Measurements from ENCODE around the gene DAP. TPM values are rescaled to one million over a fixed set of nuclear protein-coding genes. Genes with fewer than 3 reads are reported as not detected.

The DAP gene
- polyA plus RNA-seq, 2 of the 4 experiments (the other 2 are of a cell fraction) = 24.2 to 54.9 TPM

DNA sequence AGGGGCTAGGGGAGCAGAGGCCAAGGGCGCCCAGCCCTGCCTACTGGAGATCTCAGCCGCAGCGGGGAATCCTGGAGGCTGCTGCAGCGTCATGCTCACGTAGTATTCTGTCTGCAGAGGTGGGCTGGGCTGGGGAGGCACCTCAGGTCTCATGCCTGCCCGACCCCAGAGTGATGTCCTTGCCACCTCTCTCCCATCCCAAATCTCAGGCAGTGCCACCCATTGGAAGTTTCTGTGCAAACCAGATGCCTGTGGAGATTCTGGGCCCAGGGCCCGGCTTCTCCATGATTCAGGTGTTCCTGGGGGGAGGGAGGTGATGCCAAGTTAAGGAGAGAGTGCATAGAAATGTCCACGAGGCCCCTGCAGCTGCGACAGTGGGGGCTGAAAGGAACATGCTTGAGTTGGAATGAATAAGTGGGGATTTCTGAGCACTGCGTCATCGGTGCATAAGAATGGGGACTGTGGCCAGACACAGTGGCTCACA, 125.1 kb downstream of the DAP start (continued):
- TF ChIP-seq, protein P1, sequence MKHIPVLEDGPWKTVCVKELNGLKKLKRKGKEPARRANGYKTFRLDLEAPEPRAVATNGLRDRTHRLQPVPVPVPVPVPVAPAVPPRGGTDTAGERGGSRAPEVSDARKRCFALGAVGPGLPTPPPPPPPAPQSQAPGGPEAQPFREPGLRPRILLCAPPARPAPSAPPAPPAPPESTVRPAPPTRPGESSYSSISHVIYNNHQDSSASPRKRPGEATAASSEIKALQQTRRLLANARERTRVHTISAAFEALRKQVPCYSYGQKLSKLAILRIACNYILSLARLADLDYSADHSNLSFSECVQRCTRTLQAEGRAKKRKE (CRISPR knock-in tag; IDR thresholded peaks at IDR 0.05; ENCODE audit: low read depth) = no peak
- TF ChIP-seq CHD4 (IDR thresholded peaks at IDR 0.05; ENCODE audit: borderline replicate concordance) = no peak

DNA sequence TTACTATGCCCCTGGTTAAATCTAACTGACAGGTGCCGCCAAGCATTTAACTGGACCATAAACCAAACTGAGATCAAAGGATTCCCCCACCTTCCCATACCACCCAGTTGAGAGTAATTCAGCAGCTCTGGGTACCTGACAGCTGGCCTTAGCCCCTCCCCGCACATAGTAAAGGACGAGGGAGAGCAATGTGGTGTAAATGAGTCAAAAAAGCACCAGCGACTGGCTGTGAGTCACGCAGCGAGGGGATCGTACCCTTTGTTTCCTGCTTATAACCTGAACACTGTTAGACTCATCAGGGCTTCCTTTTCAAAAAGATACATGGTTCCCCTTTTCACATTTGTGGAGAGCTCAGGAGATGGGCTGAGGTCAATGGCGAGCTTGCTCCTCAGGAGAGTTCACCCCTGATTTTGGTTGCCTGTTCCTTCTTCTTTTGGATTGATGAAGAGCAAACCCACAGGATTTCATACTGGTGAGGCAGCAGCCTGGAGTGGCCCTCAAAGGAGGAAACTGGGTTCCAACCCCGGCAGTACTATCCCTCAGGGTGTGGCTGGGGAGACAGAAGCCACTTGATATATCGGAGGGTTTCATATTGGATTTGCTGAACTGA, 125.7 kb downstream of the DAP start:
- CTCF ChIA-PET = interaction anchor here (1.2 to 4.9 kb wide), 4 partner anchors 8 to 182 kb away, joined by 3 to 22 read pairs (median 11); no protein-coding TSS in a partner anchor
- no peak for DNase-seq (ENCODE audit: low read depth in 1 of 2, low spot score in 1 of 2)
- POLR2A ChIA-PET = no interaction called here
- H3K4me1 ChIP-seq = peaks cover 5% of the 10 kb centered on the region; the same call in 1 of the 3 replicates
- TF ChIP-seq, protein P2, sequence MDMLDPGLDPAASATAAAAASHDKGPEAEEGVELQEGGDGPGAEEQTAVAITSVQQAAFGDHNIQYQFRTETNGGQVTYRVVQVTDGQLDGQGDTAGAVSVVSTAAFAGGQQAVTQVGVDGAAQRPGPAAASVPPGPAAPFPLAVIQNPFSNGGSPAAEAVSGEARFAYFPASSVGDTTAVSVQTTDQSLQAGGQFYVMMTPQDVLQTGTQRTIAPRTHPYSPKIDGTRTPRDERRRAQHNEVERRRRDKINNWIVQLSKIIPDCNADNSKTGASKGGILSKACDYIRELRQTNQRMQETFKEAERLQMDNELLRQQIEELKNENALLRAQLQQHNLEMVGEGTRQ (IDR thresholded peaks at IDR 0.05) = no peak
- TF ChIP-seq RNF2 (IDR thresholded peaks at IDR 0.05; ENCODE audit: borderline replicate concordance, low read depth) (no peak), RAD21 (conservative IDR thresholded peaks at IDR 0.05 in 1 of 2, IDR thresholded peaks at IDR 0.05 in 1 of 2) (no peak), CHD4 (IDR thresholded peaks at IDR 0.05; ENCODE audit: borderline replicate concordance) (no peak), BCL3 (IDR thresholded peaks at IDR 0.05) (no peak), CHD2 (IDR thresholded peaks at IDR 0.05; ENCODE audit: low read length, partially characterized antibody) (no peak), GATA3 (IDR thresholded peaks at IDR 0.05; ENCODE audit: borderline replicate concordance) (no peak)
- no peaks in the 10 kb centered on the region for H3K9me3 ChIP-seq
- H3K4me3 ChIP-seq = no peak overlapping the region
- 77% methylated on average over 10 of the region's 10 CpGs for WGBS (ENCODE audit: missing lambda C conversion rate)
- FAIRE-seq = no peak
- ATAC-seq = no peak
- H3K4me2 ChIP-seq = no peak overlapping the region
- no peak overlapping the region for H3K27ac ChIP-seq

DNA sequence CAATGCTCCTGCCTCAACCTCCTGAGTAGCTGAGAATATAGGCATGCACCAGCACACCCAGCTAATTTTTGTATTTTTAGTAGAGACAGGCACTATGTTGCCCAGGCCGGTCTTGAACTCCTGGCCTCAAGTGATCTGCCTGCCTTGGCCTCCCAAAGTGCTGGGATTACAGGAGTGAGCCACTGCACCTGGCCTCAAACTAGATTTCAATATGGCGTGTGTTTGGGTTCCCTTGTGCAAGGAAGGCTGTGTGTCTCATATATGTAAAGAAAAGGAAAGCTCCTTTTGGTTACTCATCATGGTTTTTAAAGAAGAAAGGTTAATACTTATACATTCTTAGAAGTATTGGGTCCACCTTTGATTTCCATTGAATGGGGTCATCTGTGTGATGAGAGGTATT, 126.5 kb downstream of the DAP start:
- DNase-seq (ENCODE audit: low read depth in 1 of 2, low spot score in 1 of 2) = no peak
- TF ChIP-seq EP300 (IDR thresholded peaks at IDR 0.05) (no peak), PBX3 (IDR thresholded peaks at IDR 0.05) (no peak)
- TF ChIP-seq, protein P3, sequence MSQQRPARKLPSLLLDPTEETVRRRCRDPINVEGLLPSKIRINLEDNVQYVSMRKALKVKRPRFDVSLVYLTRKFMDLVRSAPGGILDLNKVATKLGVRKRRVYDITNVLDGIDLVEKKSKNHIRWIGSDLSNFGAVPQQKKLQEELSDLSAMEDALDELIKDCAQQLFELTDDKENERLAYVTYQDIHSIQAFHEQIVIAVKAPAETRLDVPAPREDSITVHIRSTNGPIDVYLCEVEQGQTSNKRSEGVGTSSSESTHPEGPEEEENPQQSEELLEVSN (IDR thresholded peaks at IDR 0.05; ENCODE audit: borderline replicate concordance, low read depth) = no peak
- TF ChIP-seq, protein P4, sequence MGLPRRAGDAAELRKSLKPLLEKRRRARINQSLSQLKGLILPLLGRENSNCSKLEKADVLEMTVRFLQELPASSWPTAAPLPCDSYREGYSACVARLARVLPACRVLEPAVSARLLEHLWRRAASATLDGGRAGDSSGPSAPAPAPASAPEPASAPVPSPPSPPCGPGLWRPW (IDR thresholded peaks at IDR 0.05) = no peak
- no peak for FAIRE-seq
- Histone ChIP-seq H3K4me2 (no peak overlapping the region), H3K4me1 (peaks cover 5% of the 10 kb centered on the region; the same call in 1 of the 3 replicates), H3K4me3 (no peak overlapping the region), H3K27ac (no peak overlapping the region), H3K9me3 (no peaks in the 10 kb centered on the region)
- CTCF ChIA-PET = interaction anchor here (0.7 to 4.9 kb wide), 4 partner anchors 14 to 181 kb away, joined by 3 to 19 read pairs (median 3); no protein-coding TSS in a partner anchor
- no peak for ATAC-seq
- POLR2A ChIA-PET = no interaction called here
- WGBS (ENCODE audit: missing lambda C conversion rate) = 100% methylated on average over 2 of the region's 2 CpGs

- POLR2A ChIA-PET = no interaction called here
- CTCF ChIA-PET = interaction anchor here (0.7 to 4.9 kb wide), 3 partner anchors 24 to 181 kb away, joined by 3 to 19 read pairs (median 3); no protein-coding TSS in a partner anchor
- no peaks in the 10 kb centered on the region for H3K9me3 ChIP-seq
- H3K4me1 ChIP-seq = peaks cover 5% of the 10 kb centered on the region; the same call in 1 of the 3 replicates
- 87% methylated on average over 4 of the region's 4 CpGs for WGBS (ENCODE audit: missing lambda C conversion rate)
- no peak for FAIRE-seq
- no peak overlapping the region for H3K4me2 ChIP-seq
- no peak for DNase-seq (ENCODE audit: low read depth in 1 of 2, low spot score in 1 of 2)
- H3K27ac ChIP-seq = no peak overlapping the region
- no peak overlapping the region for H3K4me3 ChIP-seq
- no peak for ATAC-seq
- TF ChIP-seq HEYL (CRISPR knock-in tag; IDR thresholded peaks at IDR 0.05) (no peak), HOXB13 (CRISPR knock-in tag; IDR thresholded peaks at IDR 0.05; ENCODE audit: low read depth) (no peak), NFE2L2 (conservative IDR thresholded peaks at IDR 0.05; ENCODE audit: low read length) (no peak), EHF (CRISPR knock-in tag; IDR thresholded peaks at IDR 0.05) (no peak), SMC3 (IDR thresholded peaks at IDR 0.05) (no peak), JUNB (IDR thresholded peaks at IDR 0.05) (no peak), GATA3 (IDR thresholded peaks at IDR 0.05; ENCODE audit: borderline replicate concordance) (no peak), CTCF (IDR thresholded peaks at IDR 0.05) (no peak), MAZ (IDR thresholded peaks at IDR 0.05; ENCODE audit: borderline replicate concordance, low read depth, low read length) (no peak), MAFK (IDR thresholded peaks at IDR 0.05; ENCODE audit: partially characterized antibody) (no peak), ZFP36 (IDR thresholded peaks at IDR 0.05; ENCODE audit: borderline replicate concordance, partially characterized antibody) (no peak)
- TF ChIP-seq, protein P4 (IDR thresholded peaks at IDR 0.05) = no peak
Measured at GRCh38 chr5:10634050-10634449, 127.0 kb downstream of the DAP start.

All from A549 (cell line).